GM12878 (cell line): ENCODE measurements around the gene RAD51B. TPM values are rescaled to one million over a fixed set of nuclear protein-coding genes. Genes with fewer than 3 reads are reported as not detected.
A peak's percentile ranks its signal among the peaks of the same experiment; 100 is the strongest.

Source experiments
- ATF3 ChIP-seq: IDR thresholded peaks from 2 replicates; pipeline ENCODE4 v1.6.1; 2011; ENCODE audit warnings: low read depth, mild to moderate bottlenecking, low read length, moderate library complexity, borderline replicate concordance; ENCODE audit errors: extremely low read depth
- BCLAF1 ChIP-seq: fragments of 450-650 bp; IDR thresholded peaks from 2 replicates; pipeline ENCODE4 v1.6.1; 2017; ENCODE audit warnings: antibody characterized with exemption, mild to moderate bottlenecking, moderate library complexity
- EP300 ChIP-seq, 2 experiments: fragments of 150-350 bp in 1 of 2; IDR thresholded peaks; 2 replicates each; pipeline ENCODE4 v1.6.1; 2011 to 2012; ENCODE audit warnings: low read depth in 2 of 2, low read length in 2 of 2, borderline replicate concordance in 1 of 2, improper control_type of control experiment in 1 of 2, inconsistent platforms in 1 of 2; ENCODE audit not compliant: control insufficient read depth in 1 of 2
- GATAD2B ChIP-seq: fragments of 450-650 bp; conservative IDR thresholded peaks from 2 replicates; pipeline ENCODE4 v1.6.1; 2017; ENCODE audit warnings: low read depth, mild to moderate bottlenecking, moderate library complexity
- LARP7 ChIP-seq: fragments of 450-650 bp; IDR thresholded peaks from 2 replicates; pipeline ENCODE4 v1.6.1; 2017; ENCODE audit warnings: mild to moderate bottlenecking
- RAD51 ChIP-seq: fragments of 450-650 bp; IDR thresholded peaks from 2 replicates; pipeline ENCODE4 v1.6.1; 2016; ENCODE audit warnings: moderate library complexity, mild to moderate bottlenecking, inconsistent platforms
- REST ChIP-seq: IDR thresholded peaks from 2 replicates; pipeline ENCODE4 v1.6.1; 2012; ENCODE audit warnings: mild to moderate bottlenecking, low read depth, low read length
- RUNX3 ChIP-seq: IDR thresholded peaks from 2 replicates; pipeline ENCODE4 v1.6.1; 2012; ENCODE audit warnings: low read length, inconsistent platforms
- SKIL ChIP-seq: fragments of 450-650 bp; IDR thresholded peaks from 2 replicates; pipeline ENCODE4 v1.6.1; 2017; ENCODE audit warnings: mild to moderate bottlenecking, low read depth, inconsistent platforms; ENCODE audit not compliant: poor library complexity, severe bottlenecking
- SMAD5 ChIP-seq: IDR thresholded peaks from 2 replicates; pipeline ENCODE4 v1.6.1; 2016; ENCODE audit warnings: antibody characterized with exemption, low read depth
- USF2 ChIP-seq: IDR thresholded peaks from 2 replicates; pipeline ENCODE4 v1.6.1; 2011; ENCODE audit warnings: low read depth, low read length, improper control_type of control experiment, borderline replicate concordance
- ZBTB40 ChIP-seq: fragments of 450-650 bp; IDR thresholded peaks from 2 replicates; pipeline ENCODE4 v1.6.1; 2016; ENCODE audit warnings: mild to moderate bottlenecking, moderate library complexity, borderline replicate concordance
- ZNF622 ChIP-seq: fragments of 450-650 bp; IDR thresholded peaks from 2 replicates; pipeline ENCODE4 v1.6.1; 2017; ENCODE audit warnings: mild to moderate bottlenecking, inconsistent platforms
- polyA plus RNA-seq, 11 experiments: library from polyadenylated mRNA; depleted of rRNA in 4 of 11; unstranded in 6 of 11; stranded (reverse) in 5 of 11; fragments of >200 nt; fragmentation: Nextera tagmentation in 4 of 11; fragmentation: Illumina TruSeq in 1 of 11; extraction: Ambion mirVana in 4 of 11; extraction: Trizol in 1 of 11; gene quantifications; 1 replicate in 1 of 11; 2 replicates in 10 of 11; pipeline versions ENCODE4 v1.2.1 to v1.2.3, GENCODE V29; 2011 to 2016; ENCODE audit warnings: inconsistent platforms in 2 of 11, missing spikeins in 2 of 11, low read depth in 1 of 11
- total RNA-seq, 4 experiments: library from RNA; depleted of rRNA in 3 of 4; stranded (reverse); fragments of >200 nt in 3 of 4; fragmentation: Illumina TruSeq in 1 of 4; extraction: Trizol in 1 of 4; gene quantifications; 2 replicates each; pipeline versions ENCODE4 v1.2.1 to v1.2.3, GENCODE V29; 2013 to 2021

The RAD51B gene
- total and polyA plus RNA-seq, 10 of the 15 experiments (the other 5 are each of a cell fraction or from before 2014, with no cell fraction given): 9.8 to 26.8 (median 21.3) TPM

GRCh38 chr14:68733086-68733914 is 913.7 kb downstream of the RAD51B start (continued):
- TF ChIP-seq ZBTB40 (no peak), SMAD5 (no peak), ATF3 (no peak), RAD51 (no peak), RUNX3 (peak; percentile 53; the same call in 1 of the 2 replicates), SKIL (no peak), ZNF622 (no peak), EP300 (IDR thresholded peaks at IDR 0.05; ENCODE audit: borderline replicate concordance in 1 of 2, control insufficient read depth in 1 of 2, low read depth in 2 of 2, low read length in 2 of 2) (peak; percentile 49 to 52; a peak in 2 of 4 replicates), GATAD2B (no peak; the same call in 1 of the 2 replicates), BCLAF1 (no peak), USF2 (no peak), LARP7 (no peak), REST (no peak)
